Mesothelial cell of epicardium (in vitro differentiated cells): ENCODE results near the gene TMEM42. TPM values are rescaled to one million over a fixed set of nuclear protein-coding genes. Genes with fewer than 3 reads are reported as not detected.
"Not testable (repeated sequence)": the region's sequence is repeated elsewhere in the genome, so short reads cannot be mapped to it uniquely, and the experiment has no call there.

Experiments used
- DNase-seq, 2 experiments: peaks; one replicate each; pipeline ENCODE4 v3.0.0; 2021; ENCODE audit warnings: low spot score in 2 of 2; ENCODE audit not compliant: unreplicated experiment in 2 of 2
- H3K27ac Mint-ChIP-seq: 2 replicates; pipeline ENCODE4 v1.8.0; 2021; ENCODE audit warnings: mixed read lengths
- H3K27me3 Mint-ChIP-seq: 2 replicates; pipeline ENCODE4 v1.8.0; 2021; ENCODE audit warnings: low read depth, mixed read lengths
- H3K36me3 Mint-ChIP-seq: 2 replicates; pipeline ENCODE4 v1.8.0; 2021; ENCODE audit warnings: mixed read lengths
- H3K4me1 Mint-ChIP-seq: 2 replicates; pipeline ENCODE4 v1.8.0; 2021; ENCODE audit warnings: mixed read lengths
- H3K4me3 Mint-ChIP-seq: 2 replicates; pipeline ENCODE4 v1.8.0; 2021; ENCODE audit warnings: mild to moderate bottlenecking, moderate library complexity, mixed read lengths
- H3K9me3 Mint-ChIP-seq: 2 replicates; pipeline ENCODE4 v1.8.0; 2021; ENCODE audit warnings: mixed read lengths
- CTCF ChIP-seq: fragments of 200-600 bp; sonication (generic); IDR thresholded peaks from one replicate; pipeline ENCODE4 v1.5.0; 2021; ENCODE audit warnings: antibody characterized with exemption; ENCODE audit not compliant: unreplicated experiment
- total RNA-seq: library from RNA; stranded (reverse); gene quantifications from 3 replicates; pipeline ENCODE4 v1.2.1, GENCODE V29; 2021

Gene TMEM42
- total RNA-seq = 17.7 to 20.2 TPM (median 18.8 TPM) in 3 replicates

GRCh38 chr3:44861412-44862225 lies at the start of gene TMEM42:
Gene TMEM42, plus strand, starts transcription at chr3:44861912. Its CDS starts 13 bp downstream, at chr3:44861925.
- H3K36me3 Mint-ChIP-seq = peaks cover 19% of the 10 kb centered on the region

GRCh38 chr3:44814751-44815150 lies 47.0 kb upstream of the TMEM42 start:
- peaks cover 14% of the 10 kb centered on the region for H3K9me3 Mint-ChIP-seq
- DNase-seq = no peak
- H3K27ac Mint-ChIP-seq = no peak overlapping the region
- no peak overlapping the region for H3K4me3 Mint-ChIP-seq
- no peak for TF ChIP-seq CTCF
- H3K4me1 Mint-ChIP-seq = no peaks in the 10 kb centered on the region
- peaks cover 46% of the 10 kb centered on the region for H3K36me3 Mint-ChIP-seq
- H3K27me3 Mint-ChIP-seq = no peaks in the 10 kb centered on the region

More at GRCh38 chr3:44861412-44862225, at the start of gene TMEM42:
- H3K4me3 Mint-ChIP-seq = peak within 1 kb of the TSS; percentile 83
- H3K4me1 Mint-ChIP-seq = peaks cover 17% of the 10 kb centered on the region
- peak; percentile 88 to 91 for DNase-seq
- H3K27me3 Mint-ChIP-seq = no peaks in the 10 kb centered on the region
- H3K9me3 Mint-ChIP-seq = no peaks in the 10 kb centered on the region
- peak within 1 kb of the TSS; percentile 99 for H3K27ac Mint-ChIP-seq
- TF ChIP-seq CTCF = no peak

- H3K4me3 Mint-ChIP-seq, H3K4me1 Mint-ChIP-seq, DNase-seq, H3K27me3 Mint-ChIP-seq, H3K27ac Mint-ChIP-seq: not testable (repeated sequence)
- Mint-ChIP-seq H3K9me3 (peaks cover 17% of the 10 kb centered on the region), H3K36me3 (peaks cover 50% of the 10 kb centered on the region)
Observed at GRCh38 chr3:44816334-44816733, 45.4 kb upstream of the TMEM42 start.

GRCh38 chr3:44821206-44821605 lies 40.5 kb upstream of the TMEM42 start:
- not testable (repeated sequence) for DNase-seq, H3K27ac Mint-ChIP-seq, H3K4me3 Mint-ChIP-seq, H3K27me3 Mint-ChIP-seq
- peaks cover 23% of the 10 kb centered on the region for H3K9me3 Mint-ChIP-seq
- peaks cover 55% of the 10 kb centered on the region for H3K36me3 Mint-ChIP-seq
- peaks cover 13% of the 10 kb centered on the region for H3K4me1 Mint-ChIP-seq

GRCh38 chr3:44825264-44825925 lies 36.3 kb upstream of the TMEM42 start:
- no peak for DNase-seq
- H3K27ac Mint-ChIP-seq = peak overlapping the region; percentile 17

GRCh38 chr3:44827196-44827595 lies 34.5 kb upstream of the TMEM42 start:
- Mint-ChIP-seq H3K27me3 (no peaks in the 10 kb centered on the region), H3K36me3 (peaks cover 16% of the 10 kb centered on the region), H3K4me1 (peaks cover 13% of the 10 kb centered on the region), H3K27ac (no peak overlapping the region), H3K9me3 (peaks cover 6% of the 10 kb centered on the region), H3K4me3 (no peak overlapping the region)
- no peak for TF ChIP-seq CTCF
- DNase-seq = no peak

More at GRCh38 chr3:44825264-44825925, 36.3 kb upstream of the TMEM42 start:
- peaks cover 6% of the 10 kb centered on the region for H3K9me3 Mint-ChIP-seq
- H3K4me3 Mint-ChIP-seq = no peak overlapping the region
- peaks cover 13% of the 10 kb centered on the region for H3K4me1 Mint-ChIP-seq
- H3K27me3 Mint-ChIP-seq = no peaks in the 10 kb centered on the region
- H3K36me3 Mint-ChIP-seq = peaks cover 20% of the 10 kb centered on the region
- no peak for TF ChIP-seq CTCF
